ENCODE data around the gene PAK3. TPM values are rescaled to one million over a fixed set of nuclear protein-coding genes. Genes with fewer than 3 reads are reported as not detected.

PAK3 gene
- total RNA-seq, 1 donor from 2014 or later = 4.0 TPM

DNA sequence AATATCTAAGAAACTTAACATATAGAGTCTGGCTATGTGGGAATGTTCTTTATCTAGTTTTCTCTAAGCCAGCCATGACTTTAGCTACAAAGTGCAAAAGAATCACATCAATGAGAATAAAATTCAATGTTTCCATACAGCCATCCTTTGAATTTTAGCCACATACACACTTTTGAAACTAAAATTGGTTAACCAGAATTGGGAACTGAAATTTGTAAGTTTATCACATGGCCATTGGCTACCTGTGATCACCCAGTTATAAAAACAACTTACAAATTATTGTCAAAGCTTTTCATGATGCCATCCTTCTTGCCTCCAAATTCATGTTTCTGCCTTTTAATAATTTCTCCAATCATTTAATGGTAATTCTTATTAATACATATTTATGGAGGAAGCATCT, 49.9 kb downstream of the PAK3 start:
- Mint-ChIP-seq H3K27me3 (ENCODE audit: unreplicated experiment) (no peaks in the 10 kb centered on the region), H3K9me3 (ENCODE audit: unreplicated experiment) (no peaks in the 10 kb centered on the region), H3K36me3 (ENCODE audit: low read depth, unreplicated experiment) (no peaks in the 10 kb centered on the region), H3K4me3 (ENCODE audit: unreplicated experiment) (no peak overlapping the region), H3K4me1 (ENCODE audit: unreplicated experiment) (no peaks in the 10 kb centered on the region), H3K27ac (ENCODE audit: unreplicated experiment) (no peak overlapping the region)
- DNase-seq (ENCODE audit: low spot score) = no peak
- TF ChIP-seq CTCF (IDR thresholded peaks at IDR 0.05; ENCODE audit: unreplicated experiment) = no peak

DNA sequence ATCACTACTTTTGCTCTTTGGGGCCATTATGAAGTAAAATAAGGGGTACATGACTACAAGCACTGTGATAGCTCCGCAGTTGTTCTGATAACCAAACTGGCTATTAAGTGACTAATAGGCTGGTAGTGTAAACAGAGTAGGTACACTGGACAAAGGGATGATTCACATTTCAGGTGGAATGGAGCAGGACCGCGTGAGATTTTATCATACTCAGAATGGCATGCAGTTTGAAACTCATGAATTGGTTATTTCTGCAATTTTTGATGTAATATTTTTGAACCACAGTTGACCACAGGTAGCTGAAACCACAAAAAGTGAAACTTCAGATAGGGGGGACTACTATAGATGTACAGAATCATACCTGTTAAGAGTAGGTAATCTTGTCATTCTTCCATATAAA, 55.8 kb downstream of the PAK3 start:
- no peaks in the 10 kb centered on the region for H3K36me3 Mint-ChIP-seq (ENCODE audit: low read depth, unreplicated experiment)
- no peaks in the 10 kb centered on the region for H3K4me1 Mint-ChIP-seq (ENCODE audit: unreplicated experiment)
- TF ChIP-seq CTCF (IDR thresholded peaks at IDR 0.05; ENCODE audit: unreplicated experiment) = no peak
- H3K27ac Mint-ChIP-seq (ENCODE audit: unreplicated experiment) = no peak overlapping the region
- no peak overlapping the region for H3K4me3 Mint-ChIP-seq (ENCODE audit: unreplicated experiment)
- no peak for DNase-seq (ENCODE audit: low spot score)
- H3K27me3 Mint-ChIP-seq (ENCODE audit: unreplicated experiment) = no peaks in the 10 kb centered on the region
- no peaks in the 10 kb centered on the region for H3K9me3 Mint-ChIP-seq (ENCODE audit: unreplicated experiment)

DNA sequence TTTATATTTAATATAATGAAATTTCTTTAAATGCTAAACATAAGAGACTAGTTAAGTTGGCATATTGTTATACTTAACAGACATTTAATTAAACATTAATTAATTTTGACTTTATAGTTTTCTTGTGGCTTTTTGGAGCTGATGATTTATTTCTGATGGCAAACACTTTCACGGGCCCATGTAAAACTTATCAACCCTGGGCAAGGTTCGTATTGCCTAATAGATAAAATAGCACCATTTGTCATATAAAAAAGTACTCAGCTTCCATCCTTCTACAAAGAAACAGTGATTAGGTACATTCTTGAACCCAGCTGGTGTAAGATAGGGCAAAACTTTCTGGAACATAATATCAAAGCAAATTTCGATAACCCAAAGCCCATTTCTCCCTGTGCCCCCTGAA, 63.2 kb downstream of the PAK3 start:
- no peak for DNase-seq (ENCODE audit: low spot score)
- Mint-ChIP-seq H3K27ac (ENCODE audit: unreplicated experiment) (no peak overlapping the region), H3K4me3 (ENCODE audit: unreplicated experiment) (no peak overlapping the region), H3K27me3 (ENCODE audit: unreplicated experiment) (no peaks in the 10 kb centered on the region), H3K36me3 (ENCODE audit: low read depth, unreplicated experiment) (no peaks in the 10 kb centered on the region), H3K4me1 (ENCODE audit: unreplicated experiment) (no peaks in the 10 kb centered on the region), H3K9me3 (ENCODE audit: unreplicated experiment) (no peaks in the 10 kb centered on the region)
- no peak for TF ChIP-seq CTCF (IDR thresholded peaks at IDR 0.05; ENCODE audit: unreplicated experiment)

- H3K9me3 Mint-ChIP-seq (ENCODE audit: unreplicated experiment) = no peaks in the 10 kb centered on the region
Observed at GRCh38 chrX:111164728-111165127, 68.7 kb downstream of the PAK3 start.

DNA sequence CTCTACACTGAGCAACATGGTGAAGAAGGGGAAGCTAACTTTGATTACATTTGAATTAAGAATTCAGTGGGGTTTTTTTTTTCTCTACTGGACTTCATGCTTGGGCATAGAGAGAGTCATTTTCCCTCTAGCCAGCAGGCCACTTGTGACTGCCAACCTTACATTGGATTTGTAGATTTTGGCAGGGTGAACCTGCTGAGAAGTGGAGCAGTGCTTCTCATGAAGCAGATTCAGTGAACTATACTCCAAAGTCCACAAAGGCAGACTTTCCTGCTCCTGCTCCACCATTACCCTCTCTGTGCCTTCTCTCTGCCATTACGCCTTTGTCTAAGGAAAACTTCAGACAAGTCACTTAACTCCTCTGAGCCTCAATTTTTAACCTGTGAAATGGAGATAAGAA, 69.9 kb downstream of the PAK3 start:
- no peak for DNase-seq (ENCODE audit: low spot score)
- no peaks in the 10 kb centered on the region for H3K36me3 Mint-ChIP-seq (ENCODE audit: low read depth, unreplicated experiment)
- no peaks in the 10 kb centered on the region for H3K9me3 Mint-ChIP-seq (ENCODE audit: unreplicated experiment)
- H3K27ac Mint-ChIP-seq (ENCODE audit: unreplicated experiment) = no peak overlapping the region
- no peak for TF ChIP-seq CTCF (IDR thresholded peaks at IDR 0.05; ENCODE audit: unreplicated experiment)
- peaks cover 14% of the 10 kb centered on the region for H3K4me1 Mint-ChIP-seq (ENCODE audit: unreplicated experiment)
- H3K4me3 Mint-ChIP-seq (ENCODE audit: unreplicated experiment) = no peak overlapping the region
- peaks cover 3% of the 10 kb centered on the region for H3K27me3 Mint-ChIP-seq (ENCODE audit: unreplicated experiment)

More at GRCh38 chrX:111164728-111165127, 68.7 kb downstream of the PAK3 start:
- Mint-ChIP-seq H3K36me3 (ENCODE audit: low read depth, unreplicated experiment) (no peaks in the 10 kb centered on the region), H3K27ac (ENCODE audit: unreplicated experiment) (no peak overlapping the region), H3K27me3 (ENCODE audit: unreplicated experiment) (peaks cover 3% of the 10 kb centered on the region), H3K4me1 (ENCODE audit: unreplicated experiment) (peaks cover 14% of the 10 kb centered on the region), H3K4me3 (ENCODE audit: unreplicated experiment) (no peak overlapping the region)
- TF ChIP-seq CTCF (IDR thresholded peaks at IDR 0.05; ENCODE audit: unreplicated experiment) = no peak
- DNase-seq (ENCODE audit: low spot score) = peak; percentile 3
